ENCODE measurements around the gene TMPRSS6. TPM values are rescaled to one million over a fixed set of nuclear protein-coding genes. Genes with fewer than 3 reads are reported as not detected.

The TMPRSS6 gene
- total RNA-seq, 4 donors from 2014 or later: under 0.01 to 0.09 TPM; not detected in 2

- TF ChIP-seq, protein P1, sequence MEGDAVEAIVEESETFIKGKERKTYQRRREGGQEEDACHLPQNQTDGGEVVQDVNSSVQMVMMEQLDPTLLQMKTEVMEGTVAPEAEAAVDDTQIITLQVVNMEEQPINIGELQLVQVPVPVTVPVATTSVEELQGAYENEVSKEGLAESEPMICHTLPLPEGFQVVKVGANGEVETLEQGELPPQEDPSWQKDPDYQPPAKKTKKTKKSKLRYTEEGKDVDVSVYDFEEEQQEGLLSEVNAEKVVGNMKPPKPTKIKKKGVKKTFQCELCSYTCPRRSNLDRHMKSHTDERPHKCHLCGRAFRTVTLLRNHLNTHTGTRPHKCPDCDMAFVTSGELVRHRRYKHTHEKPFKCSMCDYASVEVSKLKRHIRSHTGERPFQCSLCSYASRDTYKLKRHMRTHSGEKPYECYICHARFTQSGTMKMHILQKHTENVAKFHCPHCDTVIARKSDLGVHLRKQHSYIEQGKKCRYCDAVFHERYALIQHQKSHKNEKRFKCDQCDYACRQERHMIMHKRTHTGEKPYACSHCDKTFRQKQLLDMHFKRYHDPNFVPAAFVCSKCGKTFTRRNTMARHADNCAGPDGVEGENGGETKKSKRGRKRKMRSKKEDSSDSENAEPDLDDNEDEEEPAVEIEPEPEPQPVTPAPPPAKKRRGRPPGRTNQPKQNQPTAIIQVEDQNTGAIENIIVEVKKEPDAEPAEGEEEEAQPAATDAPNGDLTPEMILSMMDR (IDR thresholded peaks at IDR 0.05): no peak
- no peak for TF ChIP-seq POLR2A (IDR thresholded peaks at IDR 0.05)
- intact Hi-C loops (cut with DNase I): loop anchor here (10.0 kb wide), 1 partner anchor 59 kb away; no protein-coding TSS in a partner anchor
- no peak for DNase-seq
- peaks cover 0 to 21% (median 11%) of the 10 kb centered on the region in 3 donors for H3K4me1 ChIP-seq
- H3K9me3 ChIP-seq: no peaks in the 10 kb centered on the region
- WGBS, 2 donors: 64 to 78% methylated on average over 5 to 6 of the region's 7 CpGs
- H3K27me3 ChIP-seq: peaks cover 0 to 4% (median 0%) of the 10 kb centered on the region in 4 donors
- H3K4me3 ChIP-seq: no peak overlapping the region
- H3K36me3 ChIP-seq: no peaks in the 10 kb centered on the region
- no peak overlapping the region for H3K27ac ChIP-seq
Observed at GRCh38 chr22:37043209-37043827, 66.2 kb downstream of the TMPRSS6 start.

DNA sequence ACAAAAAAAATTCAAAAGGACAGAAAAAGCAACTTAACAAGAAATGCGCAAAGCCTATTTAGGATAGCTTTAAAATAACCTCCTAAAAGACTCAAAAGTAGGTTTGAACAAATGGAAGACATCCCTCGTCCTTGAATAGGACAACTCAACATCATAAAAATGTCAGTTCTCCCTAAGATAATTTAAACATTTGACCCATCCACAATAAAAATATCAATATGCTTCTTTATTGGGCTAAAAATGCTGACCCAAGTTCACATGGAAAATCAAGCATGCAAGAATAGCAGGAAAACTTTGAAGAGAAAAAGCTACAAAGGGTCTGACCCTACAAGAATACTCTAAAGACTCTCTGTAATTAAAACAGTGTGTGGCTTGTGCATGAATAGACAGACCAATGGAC is 70.0 kb downstream of the TMPRSS6 start:
- WGBS, 2 donors: 78 to 81% methylated on average over 2 of the region's 2 CpGs
- no peak for TF ChIP-seq POLR2A (IDR thresholded peaks at IDR 0.05)
- TF ChIP-seq, protein P1 (IDR thresholded peaks at IDR 0.05): no peak
- H3K27me3 ChIP-seq: peaks cover 0 to 19% (median 0%) of the 10 kb centered on the region in 4 donors
- intact Hi-C loops (cut with DNase I): no loop called here
- DNase-seq: no peak
- H3K4me3 ChIP-seq: no peak overlapping the region
- H3K4me1 ChIP-seq: peaks cover 0 to 21% (median 11%) of the 10 kb centered on the region in 3 donors
- no peak overlapping the region for H3K27ac ChIP-seq
- H3K9me3 ChIP-seq: no peaks in the 10 kb centered on the region
- no peaks in the 10 kb centered on the region for H3K36me3 ChIP-seq

DNA sequence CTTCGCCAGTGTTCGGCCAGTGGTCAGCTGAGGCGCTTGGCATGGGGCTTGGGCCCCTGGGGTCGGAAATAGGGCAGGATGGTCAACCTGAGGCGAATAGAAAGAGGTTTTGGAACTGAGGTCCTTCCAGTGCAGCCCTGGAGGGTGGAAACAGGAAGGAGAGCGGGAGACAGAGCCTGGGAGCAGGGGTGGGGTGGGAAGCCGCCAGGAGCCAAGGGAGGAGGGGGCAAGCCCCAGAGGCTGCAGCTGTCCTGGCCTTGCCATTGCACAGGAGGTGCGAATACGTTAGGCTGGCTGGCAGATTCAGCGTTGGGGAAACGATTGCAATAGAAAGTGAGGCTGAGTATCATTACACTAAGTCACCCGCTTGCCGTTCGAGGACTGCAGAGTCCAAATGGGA is 71.8 kb downstream of the TMPRSS6 start:
- no peaks in the 10 kb centered on the region for H3K9me3 ChIP-seq
- peaks cover 0 to 19% (median 11%) of the 10 kb centered on the region in 3 donors for H3K4me1 ChIP-seq
- no peak for TF ChIP-seq POLR2A (IDR thresholded peaks at IDR 0.05)
- TF ChIP-seq, protein P1 (IDR thresholded peaks at IDR 0.05): no peak
- no peak overlapping the region for H3K27ac ChIP-seq
- H3K4me3 ChIP-seq: no peak overlapping the region
- intact Hi-C loops (cut with DNase I): no loop called here
- WGBS, 2 donors: 49 to 68% methylated on average over 11 to 14 of the region's 14 CpGs
- peaks cover 0 to 15% (median 0%) of the 10 kb centered on the region in 4 donors for H3K27me3 ChIP-seq
- H3K36me3 ChIP-seq: no peaks in the 10 kb centered on the region
- DNase-seq: no peak

DNA sequence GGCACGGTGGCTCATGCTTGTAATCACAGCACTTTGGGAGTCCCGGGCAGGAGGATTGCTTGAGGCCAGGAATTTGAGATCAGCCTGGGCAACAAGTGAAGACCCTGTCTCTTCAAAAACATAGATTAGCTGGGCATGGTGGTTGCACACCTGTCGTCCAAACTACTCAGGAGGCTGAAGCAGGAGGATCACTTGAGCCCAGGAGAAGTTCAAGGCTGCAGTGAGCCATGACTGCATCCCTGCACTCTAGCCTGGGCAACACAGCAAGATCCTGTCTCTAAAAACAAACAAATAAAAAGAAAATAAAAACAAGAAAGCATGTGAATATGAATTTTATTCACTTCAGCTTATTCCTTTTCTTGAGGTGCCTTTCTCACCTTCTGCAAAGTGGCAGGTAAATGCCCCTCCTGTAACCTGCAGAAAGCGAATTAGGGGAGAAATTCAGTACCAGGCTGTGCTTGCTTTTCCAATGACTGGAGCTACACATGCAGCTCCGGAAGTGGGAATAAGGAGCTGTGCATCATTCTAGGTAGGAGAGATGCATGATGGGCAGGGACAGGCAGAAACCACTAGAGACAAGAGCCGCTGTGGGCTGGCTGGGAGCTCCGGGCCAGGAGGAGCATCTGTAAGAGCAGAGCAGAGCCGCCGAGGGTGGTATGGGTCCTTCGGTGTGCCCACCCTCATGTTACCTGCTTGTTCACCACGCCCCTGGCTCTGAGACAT is 72.7 kb downstream of the TMPRSS6 start:
- Histone ChIP-seq H3K4me1 (peaks cover 7 to 27% (median 17%) of the 10 kb centered on the region in 3 donors), H3K9me3 (no peaks in the 10 kb centered on the region), H3K27ac (no peak overlapping the region), H3K27me3 (peaks cover 0 to 15% (median 0%) of the 10 kb centered on the region in 4 donors), H3K4me3 (no peak overlapping the region), H3K36me3 (no peaks in the 10 kb centered on the region)
- intact Hi-C loops (cut with DNase I): no loop called here
- no peak for DNase-seq
- WGBS, 2 donors: 80 to 88% methylated on average over 9 of the region's 11 CpGs
- no peak for TF ChIP-seq POLR2A (IDR thresholded peaks at IDR 0.05)
- TF ChIP-seq, protein P1 (IDR thresholded peaks at IDR 0.05): no peak

All from esophagus squamous epithelium (tissue), 5 donors.